Endothelial cell of umbilical vein (primary cell): ENCODE results near the gene CLDN22. TPM values are rescaled to one million over a fixed set of nuclear protein-coding genes. Genes with fewer than 3 reads are reported as not detected.

Experiments used
- BruUV-seq: library from RNA; stranded (reverse); fragments of 400-500 nt; replicated peaks from 2 replicates; lab custom pipeline; 2021; lab: Mats Ljungman, UMichigan
- CTCF ChIA-PET: fragments of 300-600, 350-600 bp; sonication (Branson Sonifier 250); formaldehyde crosslinking; loops from one replicate; lab custom pipeline; 2021; ENCODE audit warnings: antibody characterized with exemption, inconsistent platforms; lab: Charles Lee
- POLR2A ChIA-PET: fragments of 300-600, 350-600 bp; sonication (Branson Sonifier 250); formaldehyde crosslinking; loops from one replicate; lab custom pipeline; 2021; ENCODE audit warnings: antibody characterized with exemption, inconsistent platforms; lab: Charles Lee
- DNase-seq: peaks from one replicate; pipeline ENCODE4 v3.0.0-alpha.2; 2011; ENCODE audit warnings: low read depth, low spot score
- FAIRE-seq: peaks from 2 replicates; lab custom pipeline; 2011; peaks lifted over from hg19 to GRCh38; lab: Jason Lieb, UNC
- H2AFZ ChIP-seq: 2 replicates; pipeline ENCODE4 v1.6.0; 2012; ENCODE audit warnings: low read depth, low read length, control low read depth, inconsistent platforms
- H3K27ac ChIP-seq: 2 replicates; pipeline ENCODE4 v1.5.1; 2011; ENCODE audit warnings: low read depth, mild to moderate bottlenecking, control low read depth, low read length, moderate library complexity; ENCODE audit not compliant: insufficient read depth
- H3K27me3 ChIP-seq, 2 experiments: 2 replicates each; pipeline versions ENCODE4 v1.6.0 to v1.6.1; 2011; ENCODE audit warnings: low read length in 2 of 2, mixed read lengths in 1 of 2; ENCODE audit not compliant: control insufficient read depth in 2 of 2, insufficient read depth in 2 of 2
- H3K36me3 ChIP-seq, 2 experiments: 2 replicates in 1 of 2; 3 replicates in 1 of 2; pipeline ENCODE4 v1.5.1; 2011; ENCODE audit warnings: low read length in 2 of 2, mild to moderate bottlenecking in 1 of 2, moderate library complexity in 1 of 2; ENCODE audit not compliant: control insufficient read depth in 2 of 2, insufficient read depth in 2 of 2; ENCODE audit errors: extremely low read depth in 1 of 2
- H3K4me1 ChIP-seq: 3 replicates; pipeline ENCODE4 v1.5.1; 2011; ENCODE audit warnings: mild to moderate bottlenecking, low read length; ENCODE audit not compliant: control insufficient read depth, insufficient read depth; ENCODE audit errors: extremely low read depth
- H3K4me2 ChIP-seq: 2 replicates; pipeline ENCODE4 v1.6.1; 2011; ENCODE audit warnings: low read length, control low read depth, mixed read lengths; ENCODE audit not compliant: insufficient read depth
- H3K4me3 ChIP-seq, 3 experiments: fragments of 200-600 bp in 1 of 3; sonication (generic), shearing (Covaris generic) in 1 of 3; replicated peaks in 1 of 3; 2 replicates each; pipeline ENCODE4 v1.5.1; 2011 to 2016; ENCODE audit warnings: control low read depth in 3 of 3, low read length in 3 of 3, mild to moderate bottlenecking in 2 of 3, inconsistent platforms in 1 of 3, low read depth in 1 of 3, moderate library complexity in 1 of 3; ENCODE audit not compliant: insufficient read depth in 1 of 3
- H3K79me2 ChIP-seq: 2 replicates; pipeline ENCODE4 v1.6.0; 2012; ENCODE audit warnings: low read length, inconsistent platforms; ENCODE audit not compliant: control insufficient read depth, insufficient read depth
- H3K9ac ChIP-seq: replicated peaks from 2 replicates; pipeline ENCODE3; 2011; ENCODE audit warnings: low read length, control low read depth; ENCODE audit not compliant: insufficient read depth; ENCODE audit errors: extremely low read depth
- H3K9me1 ChIP-seq: replicated peaks from 3 replicates; pipeline ENCODE4 v1.6.0; 2011; ENCODE audit warnings: mild to moderate bottlenecking, low read length; ENCODE audit not compliant: control insufficient read depth, insufficient read depth; ENCODE audit errors: extremely low read depth
- H3K9me3 ChIP-seq: replicated peaks from 2 replicates; pipeline ENCODE4 v1.5.1; 2012; ENCODE audit warnings: low read length, inconsistent platforms; ENCODE audit not compliant: control insufficient read depth, insufficient read depth
- H4K20me1 ChIP-seq: replicated peaks from 2 replicates; pipeline ENCODE3; 2011; ENCODE audit warnings: mild to moderate bottlenecking, low read length; ENCODE audit not compliant: control insufficient read depth, insufficient read depth; ENCODE audit errors: extremely low read depth
- CTCF ChIP-seq, 2 donors: IDR thresholded peaks; 1 replicate in 1 of 2; 2 replicates in 1 of 2; pipeline ENCODE4 v1.5.1; 2011; ENCODE audit warnings: low read length in 2 of 2, mild to moderate bottlenecking in 2 of 2, moderate library complexity in 2 of 2, control low read depth in 1 of 2, inconsistent platforms in 1 of 2, low read depth in 1 of 2; ENCODE audit not compliant: insufficient read depth in 1 of 2; ENCODE audit errors: extremely low read depth in 1 of 2
- EZH2 ChIP-seq: IDR thresholded peaks from 2 replicates; pipeline ENCODE4 v1.6.1; 2012; ENCODE audit warnings: borderline replicate concordance, low read depth, mild to moderate bottlenecking, moderate library complexity, low read length, inconsistent platforms; ENCODE audit not compliant: severe bottlenecking
- FOS ChIP-seq: IDR thresholded peaks from 2 replicates; pipeline ENCODE4 v1.6.1; 2011; ENCODE audit warnings: mild to moderate bottlenecking, low read length, moderate library complexity, borderline replicate concordance; ENCODE audit not compliant: insufficient read depth
- GATA2 ChIP-seq: IDR thresholded peaks from 2 replicates; pipeline ENCODE4 v1.7.0; 2011; ENCODE audit warnings: low read depth, mild to moderate bottlenecking, moderate library complexity, mixed read lengths, low read length; ENCODE audit not compliant: insufficient read length, insufficient read depth
- JUN ChIP-seq: IDR thresholded peaks from 2 replicates; pipeline ENCODE4 v1.6.1; 2011; ENCODE audit warnings: borderline replicate concordance, low read depth; ENCODE audit not compliant: insufficient read length, insufficient read depth
- MAX ChIP-seq: IDR thresholded peaks from 2 replicates; pipeline ENCODE4 v1.6.1; 2011; ENCODE audit not compliant: insufficient read depth, insufficient read length
- MYC ChIP-seq: IDR thresholded peaks from one replicate; pipeline ENCODE4 v1.6.1; 2011; ENCODE audit warnings: mild to moderate bottlenecking, low read depth, low read length
- POLR2A ChIP-seq: IDR thresholded peaks from 2 replicates; pipeline ENCODE4 v1.6.1; 2012; ENCODE audit warnings: low read depth, mild to moderate bottlenecking, control low read depth, low read length
- dilution Hi-C: fragments of 300-500 bp; cut with MboI; formaldehyde crosslinking; loops from one replicate; pipeline ENCODE4 v1.15.0; 2019; ENCODE audit warnings: low sequenced_read_pairs; ENCODE audit not compliant: extremely low pct_ligation_motif_present
- intact Hi-C: fragments of 100-400 bp; cut with micrococcal nuclease; formaldehyde crosslinking; loops from one replicate; pipeline ENCODE4 v1.10.0; 2022
- polyA plus RNA-seq, 4 experiments: library from polyadenylated mRNA; depleted of rRNA in 3 of 4; stranded (reverse) in 3 of 4; unstranded in 1 of 4; fragments of >200 nt; gene quantifications; 2 replicates each; pipeline versions ENCODE4 v1.2.1 to v1.2.3, GENCODE V29; 2011 to 2012; ENCODE audit warnings: missing spikeins in 1 of 4
- total RNA-seq: library from RNA; stranded (reverse); gene quantifications from 2 replicates; pipeline ENCODE4 v1.2.3, GENCODE V29; 2021

CLDN22 gene
- total and polyA plus RNA-seq, 2 donors (not counting 3 experiments of a cell fraction or from before 2014, with no cell fraction given): not detected

- no peak overlapping the region for H2AFZ ChIP-seq
- DNase-seq (no peak), FAIRE-seq (no peak)
- POLR2A ChIA-PET: no interaction called here
- H3K4me1 ChIP-seq: peaks cover 9% of the 10 kb centered on the region
- no peak overlapping the region for H3K4me2 ChIP-seq
- BruUV-seq: no TSS peak
- TF ChIP-seq MYC (no peak), EZH2 (no peak), MAX (no peak), FOS (no peak)
- H3K79me2 ChIP-seq: no peaks in the 10 kb centered on the region
- CTCF ChIA-PET: interaction anchor here (1.1 to 1.3 kb wide), 3 partner anchors 25 to 112 kb away, joined by 3 to 4 read pairs (median 3); no protein-coding TSS in a partner anchor
- H3K9me3 ChIP-seq: no peaks in the 10 kb centered on the region
- no peaks in the 10 kb centered on the region for H4K20me1 ChIP-seq
- H3K9me1 ChIP-seq: no peaks in the 10 kb centered on the region
- H3K27ac ChIP-seq: no peak overlapping the region
- dilution Hi-C loops: no loop called here
- no peaks in the 10 kb centered on the region for H3K27me3 ChIP-seq
- H3K4me3 ChIP-seq: no peak overlapping the region
- intact Hi-C loops: loop anchor here (5.0 kb wide), 1 partner anchor 110 kb away; no protein-coding TSS in a partner anchor
- no peak overlapping the region for H3K9ac ChIP-seq
- peaks cover 8 to 25% of the 10 kb centered on the region in 2 experiments for H3K36me3 ChIP-seq
Measured at GRCh38 chr4:183287309-183287659, 32.8 kb downstream of the CLDN22 start.

GRCh38 chr4:183286590-183287308, 33.3 kb downstream of the CLDN22 start:
- no peaks in the 10 kb centered on the region for H3K27me3 ChIP-seq
- POLR2A ChIA-PET: no interaction called here
- DNase-seq (no peak), FAIRE-seq (no peak)
- H3K79me2 ChIP-seq: no peaks in the 10 kb centered on the region
- TF ChIP-seq EZH2 (no peak), FOS (no peak), CTCF (IDR thresholded peaks at IDR 0.05; ENCODE audit: extremely low read depth in 1 of 2, insufficient read depth in 1 of 2, low read depth in 1 of 2, low read length in 2 of 2) (no peak), POLR2A (no peak), GATA2 (no peak), MAX (no peak), JUN (no peak)
- no TSS peak for BruUV-seq
- H4K20me1 ChIP-seq: no peaks in the 10 kb centered on the region
- no peak overlapping the region for H3K9ac ChIP-seq
- peaks cover 9% of the 10 kb centered on the region for H3K4me1 ChIP-seq
- intact Hi-C loops: loop anchor here (5.0 kb wide), 1 partner anchor 111 kb away; no protein-coding TSS in a partner anchor
- H2AFZ ChIP-seq: no peak overlapping the region
- H3K9me3 ChIP-seq: no peaks in the 10 kb centered on the region
- CTCF ChIA-PET: interaction anchor here (1.1 to 1.3 kb wide), 3 partner anchors 25 to 112 kb away, joined by 3 to 4 read pairs (median 3); no protein-coding TSS in a partner anchor
- H3K36me3 ChIP-seq: peaks cover 13 to 25% of the 10 kb centered on the region in 2 experiments
- no peak overlapping the region for H3K27ac ChIP-seq
- H3K4me2 ChIP-seq: no peak overlapping the region
- H3K9me1 ChIP-seq: no peaks in the 10 kb centered on the region
- H3K4me3 ChIP-seq: no peak overlapping the region
- dilution Hi-C loops: no loop called here
